Upper lobe of right lung (tissue), 1 donor: Measurements from ENCODE around the gene KRTCAP2. TPM values are rescaled to one million over a fixed set of nuclear protein-coding genes. Genes with fewer than 3 reads are reported as not detected.

Source experiments
- ATAC-seq: fragments of 200-7000 bp; cut with Tn5 transposase; one replicate; pipeline ENCODE4 v1.9.1; 2020; ENCODE audit warnings: mild to moderate bottlenecking, moderate library complexity
- DNase-seq: peaks from one replicate; pipeline ENCODE4 v3.0.0-alpha.2; 2020
- H3K27ac ChIP-seq: fragments of 200-600 bp; one replicate; pipeline ENCODE4 v1.8.0; 2022
- H3K27me3 ChIP-seq: fragments of 200-600 bp; one replicate; pipeline ENCODE4 v1.8.0; 2022; ENCODE audit warnings: mild to moderate bottlenecking
- H3K36me3 ChIP-seq: fragments of 200-600 bp; one replicate; pipeline ENCODE4 v1.8.0; 2022
- H3K4me1 ChIP-seq: fragments of 200-600 bp; one replicate; pipeline ENCODE4 v1.8.0; 2022
- H3K4me3 ChIP-seq: fragments of 200-600 bp; one replicate; pipeline ENCODE4 v1.8.0; 2022; ENCODE audit warnings: mild to moderate bottlenecking
- H3K9me3 ChIP-seq: fragments of 200-600 bp; one replicate; pipeline ENCODE4 v1.8.0; 2022
- CTCF ChIP-seq: fragments of 200-600 bp; IDR thresholded peaks from one replicate; pipeline ENCODE4 v1.8.0; 2022; ENCODE audit warnings: antibody characterized with exemption
- intact Hi-C: fragments of 100-400 bp; cut with DNase I; formaldehyde crosslinking; loops from one replicate; pipeline ENCODE4 v1.11.0; 2022
- total RNA-seq: library from RNA; stranded (reverse); fragmentation: NEBNext Ultra II Directional; extraction: Animal tissue kit (Norgen Biotek cat#: 25700); gene quantifications from one replicate; pipeline ENCODE4 v1.2.1, GENCODE V29; 2021
- donor health status: DM: no; HTN: yes; CAD: no; lungs with severe emphysema.

The KRTCAP2 gene
- total RNA-seq, 1 donor from 2014 or later, result 130 TPM

GRCh38 chr1:155206891-155207805 lies 34.0 kb upstream of the KRTCAP2 start:
- ATAC-seq, result peak; percentile 62
- H3K4me1 ChIP-seq, result peaks cover 28% of the 10 kb centered on the region
- no peaks in the 10 kb centered on the region for H3K27me3 ChIP-seq
- peak; percentile 90 for DNase-seq
- H3K4me3 ChIP-seq, result no peak overlapping the region
- H3K9me3 ChIP-seq, result no peaks in the 10 kb centered on the region
- H3K36me3 ChIP-seq, result no peaks in the 10 kb centered on the region
- H3K27ac ChIP-seq, result peak overlapping the region; percentile 100
- intact Hi-C loops, result no loop called here
- TF ChIP-seq CTCF, result peak; percentile 84

- TF ChIP-seq CTCF, result no peak
- no peaks in the 10 kb centered on the region for H3K27me3 ChIP-seq
- no peak for DNase-seq
- intact Hi-C loops, result no loop called here
- peaks cover 28% of the 10 kb centered on the region for H3K4me1 ChIP-seq
- no peaks in the 10 kb centered on the region for H3K36me3 ChIP-seq
- no peak overlapping the region for H3K27ac ChIP-seq
- H3K9me3 ChIP-seq, result no peaks in the 10 kb centered on the region
- ATAC-seq, result no peak
- H3K4me3 ChIP-seq, result no peak overlapping the region
Measured at GRCh38 chr1:155205969-155206593, 33.0 kb upstream of the KRTCAP2 start.

GRCh38 chr1:155205035-155205434 lies 31.9 kb upstream of the KRTCAP2 start:
- no peaks in the 10 kb centered on the region for H3K27me3 ChIP-seq
- no peaks in the 10 kb centered on the region for H3K36me3 ChIP-seq
- ATAC-seq (no peak), DNase-seq (no peak)
- no peak overlapping the region for H3K27ac ChIP-seq
- H3K4me1 ChIP-seq, result peaks cover 26% of the 10 kb centered on the region
- intact Hi-C loops, result no loop called here
- H3K9me3 ChIP-seq, result no peaks in the 10 kb centered on the region
- TF ChIP-seq CTCF, result no peak
- no peak overlapping the region for H3K4me3 ChIP-seq

GRCh38 chr1:155202731-155203515 lies 29.8 kb upstream of the KRTCAP2 start:
- H3K4me1 ChIP-seq, result peaks cover 15% of the 10 kb centered on the region
- DNase-seq (no peak), ATAC-seq (no peak)
- TF ChIP-seq CTCF, result no peak
- H3K27me3 ChIP-seq, result no peaks in the 10 kb centered on the region
- intact Hi-C loops, result no loop called here
- H3K36me3 ChIP-seq, result no peaks in the 10 kb centered on the region
- H3K9me3 ChIP-seq, result no peaks in the 10 kb centered on the region
- no peak overlapping the region for H3K4me3 ChIP-seq
- no peak overlapping the region for H3K27ac ChIP-seq

GRCh38 chr1:155202198-155202597 lies 29.1 kb upstream of the KRTCAP2 start:
- no peaks in the 10 kb centered on the region for H3K27me3 ChIP-seq
- no peak for DNase-seq
- H3K9me3 ChIP-seq, result no peaks in the 10 kb centered on the region
- H3K4me3 ChIP-seq, result no peak overlapping the region
- intact Hi-C loops, result no loop called here
- peaks cover 8% of the 10 kb centered on the region for H3K4me1 ChIP-seq
- no peak for ATAC-seq
- H3K36me3 ChIP-seq, result no peaks in the 10 kb centered on the region
- no peak overlapping the region for H3K27ac ChIP-seq
- TF ChIP-seq CTCF, result no peak
